ENCODE results near the gene HRK. TPM values are rescaled to one million over a fixed set of nuclear protein-coding genes. Genes with fewer than 3 reads are reported as not detected.

The HRK gene
- total and polyA plus RNA-seq, 9 of the 15 experiments (the other 6 are each of a cell fraction or from before 2014, with no cell fraction given): 0.01 to 0.05 (median 0.04) TPM; not detected in 6

DNA sequence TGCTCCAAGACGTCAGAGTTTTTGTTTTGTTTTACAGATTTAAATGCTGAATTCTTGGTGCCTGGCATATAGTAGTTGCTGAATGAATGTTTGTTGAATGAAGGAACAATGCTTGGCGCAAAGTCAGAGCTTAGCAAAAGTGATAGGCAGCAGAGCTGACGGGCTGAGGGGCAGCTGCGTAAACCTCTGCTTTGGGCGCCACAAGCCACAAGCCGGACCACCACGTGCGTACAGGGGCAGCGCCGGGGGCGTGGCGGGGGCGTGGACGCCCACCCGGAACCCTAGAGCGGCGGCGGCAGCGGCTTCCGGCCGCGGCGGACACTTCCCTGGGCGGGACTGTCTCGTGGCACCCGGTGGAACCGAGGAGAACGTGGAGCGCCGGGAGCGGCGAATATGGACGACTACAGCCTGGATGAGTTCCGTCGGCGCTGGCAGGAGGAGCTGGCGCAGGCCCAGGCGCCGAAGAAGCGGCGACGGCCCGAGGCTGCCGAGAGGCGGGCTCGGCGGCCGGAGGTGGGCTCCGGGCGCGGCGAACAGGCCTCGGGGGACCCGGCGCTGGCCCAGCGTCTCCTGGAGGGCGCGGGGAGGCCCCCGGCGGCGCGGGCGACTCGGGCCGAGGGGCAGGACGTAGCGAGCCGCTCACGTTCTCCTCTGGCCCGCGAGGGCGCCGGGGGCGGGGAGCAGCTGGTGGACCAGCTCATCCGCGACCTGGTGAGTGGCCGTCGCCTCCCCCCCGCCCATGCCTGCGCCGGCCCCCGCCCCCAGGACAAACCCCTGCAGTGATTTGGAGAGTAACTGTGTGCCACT, 29.6 kb upstream of the HRK start, which contains the start of gene FBXW8 (continued):
- TF ChIP-seq, protein P1, sequence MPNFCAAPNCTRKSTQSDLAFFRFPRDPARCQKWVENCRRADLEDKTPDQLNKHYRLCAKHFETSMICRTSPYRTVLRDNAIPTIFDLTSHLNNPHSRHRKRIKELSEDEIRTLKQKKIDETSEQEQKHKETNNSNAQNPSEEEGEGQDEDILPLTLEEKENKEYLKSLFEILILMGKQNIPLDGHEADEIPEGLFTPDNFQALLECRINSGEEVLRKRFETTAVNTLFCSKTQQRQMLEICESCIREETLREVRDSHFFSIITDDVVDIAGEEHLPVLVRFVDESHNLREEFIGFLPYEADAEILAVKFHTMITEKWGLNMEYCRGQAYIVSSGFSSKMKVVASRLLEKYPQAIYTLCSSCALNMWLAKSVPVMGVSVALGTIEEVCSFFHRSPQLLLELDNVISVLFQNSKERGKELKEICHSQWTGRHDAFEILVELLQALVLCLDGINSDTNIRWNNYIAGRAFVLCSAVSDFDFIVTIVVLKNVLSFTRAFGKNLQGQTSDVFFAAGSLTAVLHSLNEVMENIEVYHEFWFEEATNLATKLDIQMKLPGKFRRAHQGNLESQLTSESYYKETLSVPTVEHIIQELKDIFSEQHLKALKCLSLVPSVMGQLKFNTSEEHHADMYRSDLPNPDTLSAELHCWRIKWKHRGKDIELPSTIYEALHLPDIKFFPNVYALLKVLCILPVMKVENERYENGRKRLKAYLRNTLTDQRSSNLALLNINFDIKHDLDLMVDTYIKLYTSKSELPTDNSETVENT (CRISPR knock-in tag; IDR thresholded peaks at IDR 0.05): peak; percentile 60; the same call in 1 of the 2 replicates
- TF ChIP-seq BCOR (IDR thresholded peaks at IDR 0.05): peak; percentile 90
- peak in 1 of 2 experiments; percentile 73; a peak in 1 of 4 replicates for TF ChIP-seq KDM4B (IDR thresholded peaks at IDR 0.05; ENCODE audit: borderline replicate concordance in 2 of 2, low read depth in 1 of 2)
- TF ChIP-seq BRD9 (IDR thresholded peaks at IDR 0.05; ENCODE audit: low read depth, partially characterized antibody): no peak
- TF ChIP-seq ATF1 (CRISPR knock-in tag; IDR thresholded peaks at IDR 0.05): no peak
- peak; percentile 57 for TF ChIP-seq ATF1 (tag; IDR thresholded peaks at IDR 0.05)
- TF ChIP-seq, protein P2, sequence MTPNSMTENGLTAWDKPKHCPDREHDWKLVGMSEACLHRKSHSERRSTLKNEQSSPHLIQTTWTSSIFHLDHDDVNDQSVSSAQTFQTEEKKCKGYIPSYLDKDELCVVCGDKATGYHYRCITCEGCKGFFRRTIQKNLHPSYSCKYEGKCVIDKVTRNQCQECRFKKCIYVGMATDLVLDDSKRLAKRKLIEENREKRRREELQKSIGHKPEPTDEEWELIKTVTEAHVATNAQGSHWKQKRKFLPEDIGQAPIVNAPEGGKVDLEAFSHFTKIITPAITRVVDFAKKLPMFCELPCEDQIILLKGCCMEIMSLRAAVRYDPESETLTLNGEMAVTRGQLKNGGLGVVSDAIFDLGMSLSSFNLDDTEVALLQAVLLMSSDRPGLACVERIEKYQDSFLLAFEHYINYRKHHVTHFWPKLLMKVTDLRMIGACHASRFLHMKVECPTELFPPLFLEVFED (CRISPR knock-in tag; conservative IDR thresholded peaks at IDR 0.05): no peak
- TF ChIP-seq, protein P3, sequence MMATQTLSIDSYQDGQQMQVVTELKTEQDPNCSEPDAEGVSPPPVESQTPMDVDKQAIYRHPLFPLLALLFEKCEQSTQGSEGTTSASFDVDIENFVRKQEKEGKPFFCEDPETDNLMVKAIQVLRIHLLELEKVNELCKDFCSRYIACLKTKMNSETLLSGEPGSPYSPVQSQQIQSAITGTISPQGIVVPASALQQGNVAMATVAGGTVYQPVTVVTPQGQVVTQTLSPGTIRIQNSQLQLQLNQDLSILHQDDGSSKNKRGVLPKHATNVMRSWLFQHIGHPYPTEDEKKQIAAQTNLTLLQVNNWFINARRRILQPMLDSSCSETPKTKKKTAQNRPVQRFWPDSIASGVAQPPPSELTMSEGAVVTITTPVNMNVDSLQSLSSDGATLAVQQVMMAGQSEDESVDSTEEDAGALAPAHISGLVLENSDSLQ (IDR thresholded peaks at IDR 0.05): peak; percentile 53
- TF ChIP-seq, protein P4, sequence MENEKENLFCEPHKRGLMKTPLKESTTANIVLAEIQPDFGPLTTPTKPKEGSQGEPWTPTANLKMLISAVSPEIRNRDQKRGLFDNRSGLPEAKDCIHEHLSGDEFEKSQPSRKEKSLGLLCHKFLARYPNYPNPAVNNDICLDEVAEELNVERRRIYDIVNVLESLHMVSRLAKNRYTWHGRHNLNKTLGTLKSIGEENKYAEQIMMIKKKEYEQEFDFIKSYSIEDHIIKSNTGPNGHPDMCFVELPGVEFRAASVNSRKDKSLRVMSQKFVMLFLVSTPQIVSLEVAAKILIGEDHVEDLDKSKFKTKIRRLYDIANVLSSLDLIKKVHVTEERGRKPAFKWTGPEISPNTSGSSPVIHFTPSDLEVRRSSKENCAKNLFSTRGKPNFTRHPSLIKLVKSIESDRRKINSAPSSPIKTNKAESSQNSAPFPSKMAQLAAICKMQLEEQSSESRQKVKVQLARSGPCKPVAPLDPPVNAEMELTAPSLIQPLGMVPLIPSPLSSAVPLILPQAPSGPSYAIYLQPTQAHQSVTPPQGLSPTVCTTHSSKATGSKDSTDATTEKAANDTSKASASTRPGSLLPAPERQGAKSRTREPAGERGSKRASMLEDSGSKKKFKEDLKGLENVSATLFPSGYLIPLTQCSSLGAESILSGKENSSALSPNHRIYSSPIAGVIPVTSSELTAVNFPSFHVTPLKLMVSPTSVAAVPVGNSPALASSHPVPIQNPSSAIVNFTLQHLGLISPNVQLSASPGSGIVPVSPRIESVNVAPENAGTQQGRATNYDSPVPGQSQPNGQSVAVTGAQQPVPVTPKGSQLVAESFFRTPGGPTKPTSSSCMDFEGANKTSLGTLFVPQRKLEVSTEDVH (IDR thresholded peaks at IDR 0.05; ENCODE audit: low read depth, partially characterized antibody): peak; percentile 87
- 0 out of 2 replicates have a peak, but pooled peaks have one; percentile 4 for TF ChIP-seq JUND (IDR thresholded peaks at IDR 0.05; ENCODE audit: borderline replicate concordance, low read depth, low read length)
- no peak for TF ChIP-seq JUND (tag; IDR thresholded peaks at IDR 0.05; ENCODE audit: borderline replicate concordance, low read depth, low read length)
- TF ChIP-seq, protein P5, sequence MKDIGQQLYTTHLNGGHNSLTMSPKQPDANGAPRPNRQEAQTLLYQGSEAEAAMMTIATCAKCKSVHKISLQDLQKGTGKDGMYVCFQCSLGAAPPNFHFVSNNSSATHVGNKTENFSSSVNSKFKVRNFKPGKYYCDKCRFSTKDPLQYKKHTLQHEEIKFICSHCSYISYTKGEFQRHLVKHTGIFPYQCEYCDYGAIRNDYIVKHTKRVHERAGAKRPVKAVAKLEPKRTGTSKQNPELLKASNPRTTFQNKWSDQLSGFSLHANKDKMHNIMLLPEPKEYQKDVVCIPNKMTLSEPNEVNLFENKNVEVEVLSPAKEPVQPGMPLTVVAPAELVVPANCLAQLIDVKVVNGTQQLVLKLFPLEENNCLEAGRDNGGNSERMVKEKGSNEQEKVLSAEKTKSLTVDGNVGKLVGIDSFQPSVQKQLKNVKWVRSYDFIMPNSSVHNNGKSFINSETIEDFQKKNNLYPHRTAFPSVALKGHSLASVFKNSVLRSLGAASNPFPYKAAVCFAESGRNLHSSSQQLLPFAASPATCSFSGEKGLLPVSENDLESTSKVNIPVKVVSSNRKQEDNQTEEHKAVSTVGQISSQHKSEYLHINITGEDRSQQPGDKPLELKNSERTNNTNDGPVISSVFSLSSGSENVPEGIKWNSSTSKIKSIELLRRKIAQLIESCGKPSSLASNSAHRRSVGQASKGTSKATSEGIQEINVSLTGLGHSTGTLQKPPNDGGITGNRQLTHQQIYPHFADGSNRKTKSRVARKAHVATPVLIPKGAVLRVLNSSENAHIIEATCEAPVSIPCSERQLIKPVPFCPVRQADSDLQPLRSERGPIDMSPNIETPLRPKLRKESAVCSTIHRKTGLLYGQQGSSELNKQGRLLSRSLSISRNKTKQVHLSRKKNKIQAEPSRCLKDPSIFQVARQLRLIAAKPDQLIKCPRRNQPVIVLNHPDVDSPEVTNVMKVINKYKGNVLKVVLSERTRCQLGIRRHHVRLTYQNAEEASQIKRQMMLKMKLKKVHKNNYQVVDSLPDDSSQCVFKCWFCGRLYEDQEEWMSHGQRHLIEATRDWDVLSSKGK (CRISPR knock-in tag; IDR thresholded peaks at IDR 0.05): no peak
- TF ChIP-seq RFX1 (IDR thresholded peaks at IDR 0.05): no peak
